ENCODE data around the gene DHRS9. TPM values are rescaled to one million over a fixed set of nuclear protein-coding genes. Genes with fewer than 3 reads are reported as not detected.

Gene DHRS9
- total and polyA plus RNA-seq, 2 donors (not counting 1 experiment from before 2014, with no cell fraction given): 0.25 to 0.94 TPM

DNA sequence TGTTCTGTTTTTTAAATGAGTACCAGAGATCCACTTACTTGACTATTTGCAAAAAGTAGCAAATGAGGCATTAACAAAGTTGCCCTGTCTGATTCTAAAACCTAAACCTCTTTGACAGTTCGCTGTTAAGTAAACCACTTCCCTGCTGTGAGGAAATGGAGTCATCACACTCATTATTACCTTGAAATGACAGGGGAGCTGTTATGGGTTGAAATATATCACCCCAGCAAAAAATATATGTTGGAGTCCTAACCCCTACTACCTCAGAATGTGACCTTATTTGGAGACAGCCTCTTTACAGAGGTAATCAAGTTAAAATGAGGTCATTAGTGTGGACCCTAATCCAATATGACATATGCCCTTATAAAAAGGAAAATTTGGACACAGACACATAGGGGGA lies 36.1 kb downstream of the DHRS9 start:
- ChIA-PET CTCF (interaction anchor here (1.0 kb wide), 1 partner anchor 27 kb away, joined by 3 read pairs; no protein-coding TSS in a partner anchor), POLR2A (no interaction called here)
- Histone ChIP-seq H3K4me3 (ENCODE audit: control extremely low read depth in 1 of 5, extremely low read depth in 1 of 5, insufficient read depth in 1 of 5, low read depth in 2 of 5, low read length in 4 of 5) (no peak overlapping the region), H3K4me1 (ENCODE audit: control insufficient read depth in 2 of 2, insufficient read depth in 2 of 2, low read length in 2 of 2) (peaks cover 34 to 43% of the 10 kb centered on the region in 2 donors), H3K27ac (ENCODE audit: low read length in 2 of 2) (no peak overlapping the region), H3K79me2 (ENCODE audit: control insufficient read depth, insufficient read depth, low read length) (no peaks in the 10 kb centered on the region), H4K20me1 (ENCODE audit: control insufficient read depth, insufficient read depth, low read length, poor library complexity, severe bottlenecking) (no peaks in the 10 kb centered on the region), H3K4me2 (replicated peaks; ENCODE audit: low read depth, low read length, poor library complexity, severe bottlenecking) (no peak overlapping the region), H2AFZ (ENCODE audit: insufficient read depth, low read depth, low read length, poor library complexity, severe bottlenecking) (no peak overlapping the region), H3K9me3 (ENCODE audit: control extremely low read depth in 1 of 3, control insufficient read depth in 2 of 3, insufficient read depth in 1 of 3, low read length in 2 of 3) (no peaks in the 10 kb centered on the region), H3K36me3 (replicated peaks in 1 of 2; ENCODE audit: control extremely low read depth in 1 of 2, control insufficient read depth in 1 of 2, extremely low read depth in 1 of 2, insufficient read depth in 2 of 2, low read length in 1 of 2) (no peaks in the 10 kb centered on the region), H3K9ac (ENCODE audit: low read length) (no peak overlapping the region), H3K27me3 (replicated peaks in 1 of 4; ENCODE audit: control extremely low read depth in 1 of 4, control insufficient read depth in 3 of 4, insufficient read depth in 4 of 4, low read length in 3 of 4) (peaks cover 0 to 12% (median 0%) of the 10 kb centered on the region in 4 experiments)
- H3K27me3 Mint-ChIP-seq: no peaks in the 10 kb centered on the region
- no CpG with 5 or more reads among the region's 1 CpG for WGBS (ENCODE audit: insufficient coverage)
- no peak overlapping the region for H3K4me3 Mint-ChIP-seq
- no peaks in the 10 kb centered on the region for H3K9me3 Mint-ChIP-seq (ENCODE audit: insufficient read depth)
- TF ChIP-seq CTCF (IDR thresholded peaks at IDR 0.05) (no peak), EZH2 (IDR thresholded peaks at IDR 0.05; ENCODE audit: borderline replicate concordance, insufficient read depth, low read depth, low read length, poor library complexity, severe bottlenecking) (no peak)
- DNase-seq: no peak
- no peak for ATAC-seq (ENCODE audit: low read depth)
- H3K27ac Mint-ChIP-seq: no peak overlapping the region
- H3K4me1 Mint-ChIP-seq: peaks cover 49% of the 10 kb centered on the region
- intact Hi-C loops (cut with micrococcal nuclease): no loop called here

DNA sequence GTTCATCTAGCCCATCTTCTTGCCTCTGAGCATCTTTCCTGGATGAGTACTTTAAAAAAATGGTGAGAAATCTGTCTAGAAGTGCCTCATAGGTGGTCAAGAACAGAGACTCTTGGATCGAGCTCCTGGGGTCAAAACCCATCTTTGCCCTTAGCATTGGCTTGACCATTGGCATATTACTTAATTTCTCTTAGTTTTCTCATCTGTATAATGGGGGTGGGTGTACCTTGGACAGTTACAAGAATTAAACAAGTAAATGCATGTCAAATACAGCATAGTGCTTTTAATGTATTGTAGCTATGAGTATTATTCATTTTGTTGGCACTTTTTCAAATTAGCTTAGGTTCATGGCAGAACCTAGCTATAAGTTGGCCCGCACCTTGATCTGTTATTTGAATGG lies 36.8 kb downstream of the DHRS9 start:
- no peak overlapping the region for H3K27ac ChIP-seq (ENCODE audit: low read length in 2 of 2)
- H3K79me2 ChIP-seq (ENCODE audit: control insufficient read depth, insufficient read depth, low read length): no peaks in the 10 kb centered on the region
- DNase-seq (no peak), ATAC-seq (ENCODE audit: low read depth) (no peak)
- intact Hi-C loops (cut with micrococcal nuclease): no loop called here
- ChIA-PET CTCF (interaction anchor here (1.0 to 2.0 kb wide), 2 partner anchors 26 to 36 kb away, joined by 3 to 5 read pairs; no protein-coding TSS in a partner anchor), POLR2A (no interaction called here)
- H3K9me3 ChIP-seq (ENCODE audit: control extremely low read depth in 1 of 3, control insufficient read depth in 2 of 3, insufficient read depth in 1 of 3, low read length in 2 of 3): no peaks in the 10 kb centered on the region
- no peaks in the 10 kb centered on the region for H3K36me3 ChIP-seq (replicated peaks in 1 of 2; ENCODE audit: control extremely low read depth in 1 of 2, control insufficient read depth in 1 of 2, extremely low read depth in 1 of 2, insufficient read depth in 2 of 2, low read length in 1 of 2)
- no peak for TF ChIP-seq CTCF (IDR thresholded peaks at IDR 0.05)
- no peak overlapping the region for H3K9ac ChIP-seq (ENCODE audit: low read length)
- H3K27me3 ChIP-seq (replicated peaks in 1 of 4; ENCODE audit: control extremely low read depth in 1 of 4, control insufficient read depth in 3 of 4, insufficient read depth in 4 of 4, low read length in 3 of 4): peaks cover 0 to 13% (median 0%) of the 10 kb centered on the region in 4 experiments
- H3K4me1 ChIP-seq (ENCODE audit: control insufficient read depth in 2 of 2, insufficient read depth in 2 of 2, low read length in 2 of 2): peaks cover 28 to 36% of the 10 kb centered on the region in 2 donors
- Mint-ChIP-seq H3K9me3 (ENCODE audit: insufficient read depth) (no peaks in the 10 kb centered on the region), H3K27ac (no peak overlapping the region), H3K4me1 (peaks cover 44% of the 10 kb centered on the region), H3K27me3 (no peaks in the 10 kb centered on the region), H3K4me3 (no peak overlapping the region)
- WGBS (ENCODE audit: insufficient coverage): no CpG with 5 or more reads among the region's 2 CpGs
- no peak overlapping the region for H3K4me2 ChIP-seq (replicated peaks; ENCODE audit: low read depth, low read length, poor library complexity, severe bottlenecking)
- H2AFZ ChIP-seq (ENCODE audit: insufficient read depth, low read depth, low read length, poor library complexity, severe bottlenecking): no peak overlapping the region
- no peaks in the 10 kb centered on the region for H4K20me1 ChIP-seq (ENCODE audit: control insufficient read depth, insufficient read depth, low read length, poor library complexity, severe bottlenecking)
- no peak overlapping the region for H3K4me3 ChIP-seq (ENCODE audit: control extremely low read depth in 1 of 5, extremely low read depth in 1 of 5, insufficient read depth in 1 of 5, low read depth in 2 of 5, low read length in 4 of 5)

Data from B cell (primary cell).